ENCODE measurements around the gene HEG1. TPM values are rescaled to one million over a fixed set of nuclear protein-coding genes. Genes with fewer than 3 reads are reported as not detected.

HEG1 gene
- total and polyA plus RNA-seq, 2 of the 8 experiments (the other 6 are each of a cell fraction or from before 2014, with no cell fraction given), result 5.3 to 9.7 TPM

GRCh38 chr3:124960698-124961097, 95.1 kb downstream of the HEG1 start:
- DNase-seq (ENCODE audit: low read depth in 1 of 2, low spot score in 2 of 2) (no peak), FAIRE-seq (no peak)
- H3K23me2 ChIP-seq (ENCODE audit: low read depth, low read length), result no peaks in the 10 kb centered on the region
- no peak overlapping the region for H2BK12ac ChIP-seq (ENCODE audit: low read depth, low read length)
- H3K4ac ChIP-seq (replicated peaks; ENCODE audit: insufficient read length, low read depth, low read length), result no peak overlapping the region
- H2BK120ac ChIP-seq (replicated peaks; ENCODE audit: low read depth, low read length), result no peak overlapping the region
- no peak overlapping the region for H2BK20ac ChIP-seq (ENCODE audit: low read length)
- H4K5ac ChIP-seq (ENCODE audit: insufficient read length, low read depth, low read length), result no peak overlapping the region
- CTCF ChIA-PET (ENCODE audit: partially characterized antibody), result interaction anchor here (1.0 to 1.5 kb wide), 4 partner anchors 21 to 35 kb away, joined by 3 to 6 read pairs (median 5); no protein-coding TSS in a partner anchor
- H3K23ac ChIP-seq (ENCODE audit: insufficient read length), result no peak overlapping the region
- H3K9me3 ChIP-seq (ENCODE audit: insufficient read depth in 2 of 2, low read depth in 1 of 2, low read length in 1 of 2), result no peaks in the 10 kb centered on the region
- no peaks in the 10 kb centered on the region for H4K20me1 ChIP-seq (replicated peaks in 1 of 2; ENCODE audit: control insufficient read depth in 1 of 2, insufficient read depth in 2 of 2, low read length in 2 of 2)
- H4K8ac ChIP-seq (ENCODE audit: extremely low read depth, insufficient read depth, low read length), result no peak overlapping the region
- 88% methylated on average over 5 of the region's 5 CpGs; no CpG with 5 or more reads in 1 of the 2 experiments for WGBS, 2 experiments (ENCODE audit: extremely low coverage in 1 of 2, insufficient coverage in 1 of 2, insufficient read length in 1 of 2, insufficient replicate concordance in 2 of 2, low coverage in 1 of 2, low lambda C conversion rate in 2 of 2, missing lambda C conversion rate in 1 of 2)
- POLR2A ChIA-PET (ENCODE audit: partially characterized antibody), result no interaction called here
- no peaks in the 10 kb centered on the region for H3K27me3 ChIP-seq (replicated peaks in 1 of 4; ENCODE audit: control insufficient read depth in 3 of 4, extremely low read depth in 1 of 4, insufficient read depth in 3 of 4, low read length in 3 of 4)
- H2AFZ ChIP-seq (ENCODE audit: low read length), result no peak overlapping the region
- no peak overlapping the region for H3K9ac ChIP-seq (replicated peaks in 1 of 4; ENCODE audit: extremely low read depth in 1 of 4, low read depth in 3 of 4, low read length in 3 of 4)
- H3K56ac ChIP-seq (replicated peaks; ENCODE audit: insufficient read length, low read depth, low read length), result no peak overlapping the region
- H4K91ac ChIP-seq (replicated peaks; ENCODE audit: insufficient read length, low read length), result no peak overlapping the region
- no peak overlapping the region for H3K27ac ChIP-seq (ENCODE audit: low read depth, low read length)
- no peak overlapping the region for H2BK15ac ChIP-seq (ENCODE audit: low read length)
- no peaks in the 10 kb centered on the region for H3K79me1 ChIP-seq (ENCODE audit: low read depth, low read length)
- no peak overlapping the region for H2BK5ac ChIP-seq (ENCODE audit: low read depth, low read length)
- H3K4me1 ChIP-seq (replicated peaks in 1 of 4; ENCODE audit: control insufficient read depth in 3 of 4, insufficient read depth in 4 of 4, low read length in 3 of 4), result peaks cover 0 to 5% (median 0%) of the 10 kb centered on the region in 4 experiments; a peak in 1 of 7 replicates
- TF ChIP-seq RNF2 (IDR thresholded peaks at IDR 0.05; ENCODE audit: borderline replicate concordance, low read depth, low read length, missing control alignments, poor library complexity, severe bottlenecking) (no peak), TCF12 (IDR thresholded peaks at IDR 0.05; ENCODE audit: low read depth, low read length) (no peak)
- no peak overlapping the region for H3K4me2 ChIP-seq (ENCODE audit: insufficient read depth in 1 of 2, low read depth in 2 of 2, low read length in 2 of 2)
- H3K14ac ChIP-seq (ENCODE audit: insufficient read length), result no peak overlapping the region
- no peaks in the 10 kb centered on the region for H3K36me3 ChIP-seq (ENCODE audit: control insufficient read depth in 2 of 4, insufficient read depth in 4 of 4, low read length in 3 of 4)
- no peak overlapping the region for H2AK5ac ChIP-seq (ENCODE audit: low read depth, low read length)
- no peaks in the 10 kb centered on the region for H3K79me2 ChIP-seq (ENCODE audit: control insufficient read depth in 1 of 2, insufficient read depth in 2 of 2, low read length in 2 of 2)
- H3K18ac ChIP-seq (ENCODE audit: extremely low read depth, low read length), result no peak overlapping the region
- H3K4me3 ChIP-seq (ENCODE audit: extremely low read depth in 1 of 4, insufficient read depth in 2 of 4, low read depth in 3 of 4, low read length in 4 of 4), result no peak overlapping the region

All from H1 (cell line).